ENCODE results near the gene RNF13.
A peak's percentile ranks its signal among the peaks of the same experiment; 100 is the strongest.

GRCh38 chr3:149936812-149937230 lies 123.8 kb downstream of the RNF13 start:
- TF ChIP-seq POLR2A (IDR thresholded peaks at IDR 0.05) (no peak), CTCF (IDR thresholded peaks at IDR 0.05 in 4 of 5, conservative IDR thresholded peaks at IDR 0.05 in 1 of 5) (peak; percentile 63 to 85 (median 71))

Measured in gastrocnemius medialis (tissue), 4 donors.